SU-DHL-6 (cell line): ENCODE measurements around the gene PDAP1.

ENCODE experiments used
- CTCF ChIP-seq: fragments of 200-600 bp; sonication (generic); IDR thresholded peaks from one replicate; pipeline ENCODE4 v1.5.1; 2017; ENCODE audit warnings: antibody characterized with exemption, mild to moderate bottlenecking, low read length, moderate library complexity; ENCODE audit not compliant: insufficient read depth, poor library complexity, severe bottlenecking
- EZH2phosphoT487 ChIP-seq: fragments of 200-600 bp; sonication (generic), shearing (Covaris generic); conservative IDR thresholded peaks from 2 replicates; pipeline ENCODE4 v1.6.1; 2018; ENCODE audit warnings: mild to moderate bottlenecking, antibody characterized with exemption, low read length, moderate library complexity, mixed read lengths

- no peak for TF ChIP-seq CTCF
- no peak for TF ChIP-seq EZH2phosphoT487
These were observed 53.3 kb downstream of the PDAP1 start for GRCh38 chr7:99355098-99355497.
